ENCODE data around the gene EIF4ENIF1.

GRCh38 chr22:31526270-31526669 is 36.6 kb upstream of the EIF4ENIF1 start:
- TF ChIP-seq CTCF (IDR thresholded peaks at IDR 0.05; ENCODE audit: low read depth, low read length) (no peak), POLR2A (IDR thresholded peaks at IDR 0.05; ENCODE audit: extremely low read depth, insufficient read length) (no peak)
